H1 (cell line): ENCODE data around the gene CCL3. TPM values are rescaled to one million over a fixed set of nuclear protein-coding genes. Genes with fewer than 3 reads are reported as not detected.

Source experiments
- BRCA1 ChIP-seq: IDR thresholded peaks from 2 replicates; pipeline ENCODE4 v1.6.1; 2012; ENCODE audit warnings: low read depth, low read length, improper control_type of control experiment
- CHD1 ChIP-seq: IDR thresholded peaks from 2 replicates; pipeline ENCODE4 v1.6.1; 2012; ENCODE audit warnings: low read depth, low read length, improper control_type of control experiment
- SP1 ChIP-seq: IDR thresholded peaks from 2 replicates; pipeline ENCODE4 v1.6.1; 2011; ENCODE audit warnings: low read depth, low read length
- TEAD4 ChIP-seq: IDR thresholded peaks from 2 replicates; pipeline ENCODE4 v1.6.1; 2012; ENCODE audit warnings: low read depth, low read length, inconsistent platforms, mixed read lengths
- polyA plus RNA-seq, 7 experiments: library from polyadenylated mRNA; depleted of rRNA in 3 of 7; stranded (reverse) in 5 of 7; unstranded in 2 of 7; fragments of >200 nt in 5 of 7; fragments of 200-250 nt in 2 of 7; gene quantifications; 1 replicate in 5 of 7; 2 replicates in 1 of 7; 4 replicates in 1 of 7; pipeline versions ENCODE4 v1.2.1 to v1.2.3, GENCODE V29; 2011 to 2013; ENCODE audit warnings: missing spikeins in 2 of 7, mixed read lengths in 2 of 7
- total RNA-seq: library from RNA; stranded (reverse); fragmentation: NEBNext Ultra II Directional; extraction: Animal tissue kit (Norgen Biotek cat#: 25700); gene quantifications from 2 replicates; pipeline ENCODE4 v1.2.1, GENCODE V29; 2021

CCL3 gene
- total and polyA plus RNA-seq, 2 of the 8 experiments (the other 6 are each of a cell fraction or from before 2014, with no cell fraction given), result not detected

DNA sequence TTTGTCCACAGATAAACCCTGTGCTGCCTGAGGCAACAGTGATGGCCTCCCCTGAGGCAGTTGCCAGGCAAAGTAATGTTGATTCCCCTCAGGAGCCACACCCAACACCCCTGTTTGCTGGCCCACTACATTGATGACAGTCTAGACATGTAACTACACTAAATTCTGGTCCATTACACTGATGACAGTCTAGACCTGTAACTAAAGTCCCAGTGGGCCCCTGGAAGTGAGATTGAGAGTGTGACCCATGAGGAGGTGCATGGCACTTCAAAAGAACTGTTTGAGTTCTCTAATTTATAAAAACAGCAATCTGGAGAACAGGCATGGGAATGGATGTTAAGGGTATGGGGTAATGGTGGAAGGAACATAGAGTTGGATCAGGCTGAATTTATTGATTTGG, 22.6 kb upstream of the CCL3 start (continued):
- no peak for TF ChIP-seq TEAD4
- no peak for TF ChIP-seq SP1
- TF ChIP-seq BRCA1, result no peak
- TF ChIP-seq CHD1, result no peak
